HG03378 (cell line): ENCODE results near the gene PARP3.

Experiments used
- ATAC-seq: cut with Tn5 transposase; IDR thresholded peaks from one replicate; pipeline ENCODE4 v1.9.1; 2021; ENCODE audit warnings: mild to moderate bottlenecking, moderate library complexity; ENCODE audit not compliant: unreplicated experiment

PARP3 gene

DNA sequence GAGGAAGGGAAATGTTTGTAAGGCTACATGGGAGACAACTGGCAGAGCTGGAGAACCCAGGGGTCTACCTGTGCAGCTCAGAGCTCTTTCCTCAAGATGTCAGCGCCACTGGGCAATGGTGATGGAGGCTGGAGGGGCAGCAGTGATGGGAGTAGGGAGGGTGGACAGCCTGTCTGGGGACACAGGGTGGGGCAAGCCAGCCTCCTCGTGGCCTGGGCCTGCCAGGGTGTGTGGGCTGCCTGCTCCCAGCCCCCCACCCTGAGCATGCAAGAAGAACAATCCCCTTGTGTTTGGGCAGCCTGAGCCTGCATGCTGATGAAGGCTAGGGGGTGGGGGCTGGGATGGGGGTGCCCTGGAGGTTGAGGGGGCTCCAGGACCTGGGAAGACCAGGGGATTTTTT lies 23.9 kb downstream of the PARP3 start:
- no peak for ATAC-seq

DNA sequence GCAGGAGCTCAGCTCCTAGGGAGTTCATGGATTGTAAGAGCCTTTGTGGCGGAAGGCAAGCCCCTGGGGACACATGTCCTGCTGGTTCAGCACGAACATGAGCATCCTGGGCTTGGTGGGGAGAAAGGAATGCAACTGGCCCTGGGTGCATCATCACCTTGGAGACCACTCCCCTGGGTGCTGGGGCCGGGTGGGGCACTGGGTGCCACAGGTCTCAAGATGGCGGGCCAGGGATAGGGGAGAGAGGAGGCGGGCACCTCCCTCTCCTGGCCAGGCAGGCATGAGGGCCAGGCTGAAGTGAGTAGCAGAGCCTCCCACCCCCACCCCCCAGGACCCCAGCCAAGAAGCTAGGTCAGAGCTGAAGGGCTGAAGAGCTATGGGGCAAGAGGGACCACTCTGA lies 24.3 kb downstream of the PARP3 start:
- ATAC-seq: no peak

DNA sequence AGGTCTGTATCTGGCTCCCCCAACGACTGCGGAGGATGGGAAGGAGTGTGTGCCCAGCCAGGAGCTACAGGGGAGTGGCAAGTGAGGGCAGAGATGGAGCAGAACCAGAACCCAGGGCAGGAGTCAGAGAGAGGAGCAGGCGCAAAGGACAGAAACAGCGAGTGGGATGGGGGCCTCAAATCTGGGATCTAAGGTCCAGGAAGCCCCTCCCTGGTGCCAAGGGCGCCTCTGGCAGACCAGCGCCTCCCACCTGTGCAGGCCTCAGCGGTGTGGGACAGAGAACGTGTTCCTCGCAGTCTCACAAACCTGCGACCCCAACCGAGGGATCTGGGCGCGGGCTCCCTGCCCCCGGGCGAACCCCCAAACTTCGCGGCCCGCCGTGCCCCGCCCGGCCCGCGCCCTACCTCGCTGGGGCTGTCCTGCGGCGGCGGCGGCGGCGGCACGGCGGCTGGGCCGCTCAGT lies 24.8 kb downstream of the PARP3 start:
- ATAC-seq: no peak

DNA sequence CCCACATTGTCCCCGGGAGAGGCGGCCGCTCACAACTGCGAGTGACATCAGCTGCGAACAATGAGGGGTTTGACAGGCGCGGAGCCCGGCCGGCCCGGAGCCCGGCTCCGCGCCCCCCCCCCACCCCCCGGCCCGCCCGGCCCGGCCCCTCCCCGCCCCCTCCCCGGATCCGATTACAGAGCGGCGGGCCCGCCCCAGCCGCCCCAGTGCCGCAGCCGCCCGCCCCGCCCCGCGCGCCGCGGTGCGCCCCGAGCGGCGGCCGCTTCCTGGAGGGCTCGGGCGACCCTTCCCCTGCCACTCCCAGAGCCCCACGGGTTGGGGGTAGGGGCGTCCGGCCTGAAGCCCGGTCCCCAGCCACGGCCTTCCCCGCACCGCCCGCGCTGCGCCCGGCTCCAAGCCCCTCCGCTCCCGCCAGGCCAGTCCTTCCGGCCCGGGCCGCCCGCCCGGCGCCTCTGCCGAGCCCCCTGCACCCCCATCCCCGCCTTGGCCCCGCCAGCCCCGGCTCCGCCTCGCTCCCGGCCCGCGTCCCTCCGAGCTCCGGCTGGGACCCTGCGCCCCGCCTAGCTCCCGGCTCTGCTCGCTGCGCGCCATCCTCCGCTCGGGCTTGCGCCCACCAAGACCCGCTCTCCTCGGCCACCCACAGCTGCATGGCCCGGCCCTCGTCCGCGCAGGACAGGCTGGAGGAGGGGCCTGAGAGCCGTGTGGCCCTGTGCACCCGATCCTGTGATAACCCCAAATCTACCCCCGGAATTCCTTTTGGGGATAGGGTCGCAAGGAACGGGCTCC lies 25.4 kb downstream of the PARP3 start, which contains the start of gene PCBP4:
Gene PCBP4, minus strand, starts transcription at position 71 of the 786 bp plus-strand sequence. CDS start 6,214 bp downstream, outside the sequence.
- no peak for ATAC-seq

DNA sequence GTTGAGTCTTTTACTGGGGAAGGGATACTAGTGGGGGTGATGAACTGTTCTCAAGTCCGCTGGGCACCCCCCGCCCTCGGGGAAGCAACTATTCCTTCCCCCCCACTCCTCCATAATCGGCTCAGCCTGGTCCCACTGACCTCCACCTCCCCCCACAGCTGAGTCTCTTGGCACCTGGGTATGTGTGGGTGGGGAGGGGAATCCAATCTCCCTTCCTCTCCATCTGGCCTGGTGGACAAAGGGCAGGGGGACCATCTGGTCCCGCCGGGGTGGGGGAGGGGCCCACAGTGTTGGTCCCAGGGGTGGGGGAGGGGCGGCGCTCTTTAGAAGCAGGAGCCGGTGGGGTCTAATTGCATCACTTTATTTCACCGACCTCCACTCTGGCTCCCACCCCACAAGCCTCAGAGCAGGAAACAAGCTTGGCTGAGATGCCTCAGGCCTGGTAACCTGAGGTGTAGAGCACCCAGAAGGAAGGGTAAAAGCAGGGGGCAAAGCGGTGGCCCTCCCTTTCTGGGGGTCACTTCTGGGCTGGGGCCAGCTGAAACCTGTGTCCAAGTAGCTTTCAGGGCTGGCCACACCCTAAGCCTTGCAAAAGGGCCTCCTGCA lies 26.1 kb downstream of the PARP3 start:
- ATAC-seq: no peak

DNA sequence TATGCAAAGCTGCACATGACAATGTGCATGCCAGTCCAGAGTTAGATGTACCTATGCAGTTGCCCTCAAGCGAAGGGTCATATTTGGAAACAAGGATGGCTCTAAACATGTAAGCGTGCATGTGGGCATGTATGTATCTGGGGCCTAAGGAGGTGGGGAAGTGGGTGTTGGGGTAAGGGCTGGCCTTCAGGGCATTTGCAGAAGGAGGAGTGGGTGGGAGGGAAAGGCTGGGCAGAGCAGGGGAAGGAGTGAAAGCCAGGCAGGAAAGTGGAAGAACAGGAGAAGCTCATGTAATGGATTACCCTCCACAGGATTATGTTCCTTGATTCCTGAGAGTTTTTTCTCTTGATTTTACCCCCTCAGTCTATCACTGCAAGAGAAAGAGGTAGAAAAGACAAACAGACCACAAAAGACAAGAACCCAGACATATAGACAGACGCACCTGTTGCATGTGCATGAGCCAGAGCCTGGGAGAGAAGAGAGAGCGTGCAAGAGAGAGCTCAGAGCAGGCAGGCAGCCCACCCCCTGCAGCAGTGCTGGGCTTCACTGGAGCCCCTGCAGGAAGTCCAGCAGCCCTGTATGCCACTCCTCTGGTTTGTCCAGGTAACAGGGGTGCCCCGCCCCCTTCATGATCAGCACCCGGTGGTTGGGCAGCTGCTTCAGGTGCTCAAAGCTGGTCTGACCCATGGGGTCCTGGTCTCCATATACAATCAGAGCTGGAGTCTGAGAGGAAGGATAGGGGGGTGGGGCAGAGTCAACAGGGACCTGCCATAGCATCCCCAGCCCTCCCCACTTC lies 26.9 kb downstream of the PARP3 start:
- ATAC-seq: no peak

DNA sequence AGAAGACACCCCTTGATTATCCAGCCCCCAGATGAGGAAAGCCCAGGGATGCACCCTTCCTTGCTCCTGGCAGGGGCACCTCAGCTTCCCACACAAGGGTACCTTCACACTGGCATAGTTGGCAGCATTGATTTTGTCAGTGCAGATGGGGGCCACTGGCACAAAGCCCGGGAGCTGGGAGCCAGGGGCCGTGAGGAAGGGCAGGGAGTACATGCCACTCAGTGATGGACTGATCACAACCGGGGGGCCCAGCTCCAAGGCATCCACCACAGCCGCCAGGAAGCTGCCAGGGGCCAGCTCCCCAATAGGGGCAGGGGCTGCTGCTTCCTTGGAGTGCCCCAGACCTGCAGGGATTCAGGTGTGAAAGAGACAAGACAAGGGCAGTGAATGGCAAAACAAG lies 27.7 kb downstream of the PARP3 start:
- no peak for ATAC-seq

DNA sequence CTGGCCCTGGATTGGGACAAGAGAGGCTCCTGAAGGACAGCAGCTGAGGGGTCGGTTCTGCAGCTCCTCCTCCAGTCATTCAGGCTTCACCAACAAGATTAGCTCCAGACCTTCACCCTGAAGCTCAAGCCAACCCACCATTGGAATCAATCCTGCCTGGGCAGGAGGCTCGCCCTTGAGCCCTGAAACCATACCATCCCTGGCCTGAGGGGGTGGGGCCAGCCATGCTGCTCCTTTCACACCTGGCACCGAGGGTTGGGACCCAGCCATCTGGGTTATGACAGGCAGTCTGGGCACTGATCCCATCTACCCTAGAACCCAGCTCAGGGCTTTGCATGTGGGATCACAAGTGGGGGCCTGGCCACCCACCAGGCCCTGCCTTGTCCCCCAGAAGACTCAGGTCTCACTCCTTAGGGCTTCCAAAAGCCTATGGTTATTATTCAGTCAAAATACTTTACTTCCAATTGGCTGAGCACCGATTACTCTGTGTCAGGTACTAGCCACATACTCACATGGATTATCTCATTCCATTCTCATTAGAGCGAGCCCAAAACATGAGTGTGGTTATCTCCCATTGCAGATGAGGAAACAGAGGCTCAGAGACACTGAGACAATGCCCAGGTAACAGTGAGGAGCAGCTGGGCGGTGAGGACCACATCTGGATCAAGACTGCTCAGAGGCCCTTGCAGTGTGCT lies 28.6 kb downstream of the PARP3 start:
- no peak for ATAC-seq

DNA sequence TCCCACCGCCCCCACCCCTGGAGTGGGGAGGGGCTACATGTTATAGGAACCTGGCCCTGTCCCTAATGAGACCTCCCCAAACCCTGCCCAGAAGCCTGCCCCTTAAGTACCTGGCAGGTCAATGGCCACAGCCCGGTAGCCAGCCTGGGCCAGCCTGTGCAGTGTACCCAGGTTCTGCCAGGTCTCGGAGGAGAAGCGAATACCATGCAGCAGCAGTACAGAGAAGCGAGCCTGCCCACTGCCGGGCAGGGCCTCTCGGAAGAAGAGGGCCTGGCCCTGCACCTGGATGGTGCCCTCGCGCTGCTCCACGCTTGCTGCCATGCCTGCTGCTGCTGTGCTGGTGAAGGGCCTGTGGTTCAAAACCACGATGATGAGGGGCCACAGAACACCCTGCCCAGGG lies 29.2 kb downstream of the PARP3 start:
- ATAC-seq: no peak

DNA sequence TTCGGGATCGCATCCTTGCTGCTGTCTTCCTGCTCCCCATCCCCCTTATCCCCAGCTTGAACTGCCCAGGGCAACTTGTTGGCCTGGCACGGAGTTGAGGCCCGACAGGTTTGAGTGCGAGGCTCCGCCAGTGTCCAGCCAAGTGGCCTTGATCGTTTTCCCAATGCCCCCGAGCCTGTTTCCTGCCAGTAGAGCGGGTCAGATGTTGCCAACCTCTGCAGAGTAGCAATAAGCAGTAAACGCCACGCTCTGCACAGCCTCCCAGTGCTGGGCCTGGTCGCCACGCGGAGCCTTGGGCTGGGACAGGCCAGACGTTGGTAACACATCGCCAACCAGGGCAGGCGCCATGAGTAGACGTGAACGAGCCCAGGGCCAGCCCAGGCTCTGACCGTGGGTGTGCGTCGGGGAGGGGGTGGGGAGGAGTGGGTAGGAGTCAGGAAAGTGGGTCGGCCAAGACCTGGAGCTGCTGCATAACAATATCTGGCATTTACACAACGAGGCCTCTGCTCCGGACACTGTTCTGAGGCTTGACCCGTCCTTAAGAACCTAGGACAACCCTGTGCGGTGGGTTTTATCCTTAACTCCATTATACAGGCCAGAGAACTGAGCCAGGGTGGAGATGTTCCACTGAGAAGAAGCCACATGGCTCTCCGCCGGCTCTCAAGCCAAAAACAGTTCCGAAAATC lies 32.3 kb downstream of the PARP3 start:
- ATAC-seq: no peak

DNA sequence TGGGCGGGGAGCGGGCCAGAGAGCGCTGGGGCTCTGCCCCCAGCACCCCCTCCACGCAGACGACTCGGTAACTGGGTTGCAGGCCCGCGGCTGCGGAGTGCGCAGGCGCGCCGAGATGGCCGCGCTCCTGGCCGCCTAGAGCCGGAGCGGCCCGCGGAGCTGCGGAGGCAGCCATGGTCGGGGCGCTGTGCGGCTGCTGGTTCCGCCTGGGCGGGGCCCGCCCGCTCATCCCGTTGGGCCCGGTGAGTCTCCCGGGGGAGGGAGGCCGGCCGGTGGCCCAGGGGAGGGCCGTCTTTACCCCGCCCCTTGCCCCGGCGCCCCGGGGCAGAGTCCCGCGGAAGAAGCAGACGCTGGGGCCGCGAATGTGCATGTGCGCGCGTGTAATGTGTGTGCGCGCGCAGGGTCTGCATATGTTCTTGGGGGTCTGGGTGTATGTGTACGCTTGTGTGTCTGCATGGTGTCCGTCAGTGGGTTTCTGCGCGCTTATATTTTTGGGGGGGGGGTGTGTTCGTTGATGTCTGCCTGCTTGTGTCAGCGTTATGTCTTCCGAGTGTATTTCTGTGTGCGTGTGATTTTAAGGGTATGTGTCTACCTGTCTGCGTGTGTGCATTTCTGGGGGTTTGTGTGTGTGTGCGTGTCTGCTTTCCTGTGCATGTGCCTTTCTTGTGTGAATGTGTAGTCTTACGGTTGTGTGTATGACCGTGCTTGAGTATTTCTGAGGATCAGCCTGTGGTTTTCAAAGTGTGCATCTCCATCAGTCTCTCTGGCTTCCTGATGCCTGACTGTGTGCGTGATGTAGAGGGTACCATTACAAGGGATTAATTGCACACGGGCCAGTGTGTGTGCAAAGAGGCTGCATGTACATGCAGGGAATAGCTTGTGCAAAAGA lies 33.0 kb downstream of the PARP3 start, which contains the start of gene ABHD14A:
Gene ABHD14A, plus strand, starts transcription at position 102 of the 889 bp plus-strand sequence. Its CDS starts 72 bp downstream, at position 174.
- no peak for ATAC-seq

DNA sequence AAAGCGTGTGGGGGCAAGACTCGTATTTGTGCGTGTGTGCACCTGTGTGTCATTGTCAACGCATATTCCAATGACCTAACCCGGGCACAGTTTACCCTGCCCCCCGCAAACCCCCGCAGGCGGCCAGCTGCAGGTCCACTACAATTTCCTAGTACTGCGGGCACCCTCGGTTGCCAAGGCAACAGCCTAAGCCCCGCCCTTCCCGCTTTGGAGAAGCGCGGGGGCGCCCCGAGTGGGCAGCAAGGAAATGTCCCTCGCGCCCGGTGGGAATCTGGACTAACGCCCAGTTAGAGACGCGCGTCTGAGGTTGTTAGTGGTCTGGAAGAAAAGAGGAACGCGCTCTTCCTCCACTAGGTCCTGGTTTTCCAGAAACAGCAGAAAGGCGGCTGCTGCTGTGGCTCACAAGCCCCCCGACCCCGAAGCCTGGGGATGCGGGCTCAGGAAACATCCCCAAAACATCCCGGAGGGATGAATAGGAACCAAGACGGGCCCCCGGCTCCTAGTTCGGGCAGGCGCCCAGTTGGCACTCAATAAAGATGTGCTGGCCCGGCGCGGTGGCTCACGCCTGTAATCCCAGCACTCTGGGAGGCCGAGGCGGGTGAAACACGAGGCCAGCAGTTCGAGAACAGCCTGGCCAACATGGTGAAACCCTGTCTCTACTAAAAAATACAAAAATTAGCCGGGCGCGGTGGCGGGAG lies 33.8 kb downstream of the PARP3 start:
- no peak for ATAC-seq

DNA sequence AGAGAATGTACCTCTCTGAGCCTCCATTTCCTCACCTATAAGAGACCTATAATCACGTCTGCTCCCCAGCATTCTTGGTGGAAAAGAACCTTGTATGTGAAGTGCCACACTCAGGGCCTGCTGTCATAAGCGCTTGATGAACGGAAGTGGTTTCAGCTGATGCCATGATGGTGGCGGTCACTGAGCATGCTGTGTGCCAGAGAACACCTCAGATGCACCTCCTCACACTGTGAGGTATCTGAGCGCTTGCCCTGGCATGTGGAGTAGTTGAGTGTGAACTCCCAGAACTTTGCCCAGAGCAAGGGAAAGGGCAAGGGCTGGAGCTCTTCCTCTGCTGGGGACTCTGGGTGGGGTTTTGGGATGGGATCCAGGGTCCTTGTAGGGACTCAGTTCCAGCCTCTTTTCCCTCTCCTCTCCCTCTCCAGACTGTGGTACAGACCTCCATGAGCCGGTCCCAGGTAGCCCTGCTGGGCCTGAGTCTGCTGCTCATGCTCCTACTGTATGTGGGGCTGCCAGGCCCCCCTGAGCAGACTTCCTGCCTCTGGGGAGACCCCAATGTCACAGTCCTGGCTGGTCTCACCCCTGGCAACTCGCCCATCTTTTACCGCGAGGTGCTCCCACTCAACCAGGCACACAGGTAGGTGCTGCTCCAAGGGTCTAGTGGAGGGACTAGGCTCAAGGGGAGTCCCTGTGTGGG lies 35.4 kb downstream of the PARP3 start:
- ATAC-seq: no peak

DNA sequence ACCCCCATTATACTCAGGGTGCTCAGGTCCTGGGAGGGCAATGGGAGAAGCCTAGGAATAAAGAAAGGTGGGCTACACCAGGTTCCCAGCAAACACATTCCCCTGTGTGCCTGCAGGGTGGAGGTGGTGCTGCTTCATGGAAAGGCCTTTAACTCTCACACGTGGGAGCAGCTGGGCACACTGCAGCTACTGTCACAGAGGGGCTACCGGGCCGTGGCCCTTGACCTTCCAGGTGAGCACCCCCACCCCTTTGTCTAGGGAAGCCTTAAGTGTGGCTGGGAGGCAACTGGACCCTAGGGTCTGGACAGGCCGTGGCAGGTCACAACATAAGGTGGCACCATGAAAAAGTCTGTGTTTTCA lies 36.0 kb downstream of the PARP3 start:
- ATAC-seq: no peak

DNA sequence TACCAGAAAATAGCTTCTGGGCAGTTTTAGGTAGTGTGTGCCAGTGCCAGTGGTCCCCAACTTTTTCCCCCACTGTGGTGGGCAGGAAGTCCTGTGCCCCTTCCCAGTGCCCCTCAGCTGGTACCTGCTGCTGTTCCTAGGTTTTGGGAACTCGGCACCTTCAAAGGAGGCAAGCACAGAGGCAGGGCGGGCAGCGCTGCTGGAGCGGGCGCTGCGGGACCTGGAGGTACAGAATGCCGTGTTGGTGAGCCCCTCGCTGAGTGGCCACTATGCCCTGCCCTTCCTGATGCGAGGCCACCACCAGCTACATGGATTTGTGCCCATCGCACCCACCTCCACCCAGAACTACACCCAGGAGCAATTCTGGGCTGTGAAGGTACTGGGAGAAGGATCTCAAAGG lies 38.1 kb downstream of the PARP3 start:
- ATAC-seq: no peak

DNA sequence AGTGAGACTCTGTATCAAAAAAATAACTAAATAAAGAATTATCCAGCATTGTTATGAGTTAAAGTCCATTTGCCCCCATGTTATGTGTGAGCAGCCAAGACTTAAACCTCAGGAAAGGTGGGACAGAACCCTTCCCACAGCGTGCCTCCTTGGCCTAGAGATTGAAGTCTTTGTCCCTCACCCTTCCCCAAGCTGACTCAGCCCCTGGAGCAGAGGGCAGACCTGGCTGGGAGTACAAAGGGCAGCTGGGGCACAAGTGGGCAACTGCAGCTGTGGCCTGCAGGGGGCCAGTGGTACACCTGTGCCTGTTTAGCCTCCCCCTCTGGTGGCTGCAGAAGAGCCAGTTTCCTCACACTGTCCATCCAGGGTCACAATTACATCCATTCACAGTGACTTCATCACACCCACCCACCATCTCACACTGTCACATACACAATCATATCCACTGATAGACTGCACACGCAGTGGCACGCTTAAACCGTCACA lies 40.2 kb downstream of the PARP3 start:
- peak; percentile 52 for ATAC-seq

DNA sequence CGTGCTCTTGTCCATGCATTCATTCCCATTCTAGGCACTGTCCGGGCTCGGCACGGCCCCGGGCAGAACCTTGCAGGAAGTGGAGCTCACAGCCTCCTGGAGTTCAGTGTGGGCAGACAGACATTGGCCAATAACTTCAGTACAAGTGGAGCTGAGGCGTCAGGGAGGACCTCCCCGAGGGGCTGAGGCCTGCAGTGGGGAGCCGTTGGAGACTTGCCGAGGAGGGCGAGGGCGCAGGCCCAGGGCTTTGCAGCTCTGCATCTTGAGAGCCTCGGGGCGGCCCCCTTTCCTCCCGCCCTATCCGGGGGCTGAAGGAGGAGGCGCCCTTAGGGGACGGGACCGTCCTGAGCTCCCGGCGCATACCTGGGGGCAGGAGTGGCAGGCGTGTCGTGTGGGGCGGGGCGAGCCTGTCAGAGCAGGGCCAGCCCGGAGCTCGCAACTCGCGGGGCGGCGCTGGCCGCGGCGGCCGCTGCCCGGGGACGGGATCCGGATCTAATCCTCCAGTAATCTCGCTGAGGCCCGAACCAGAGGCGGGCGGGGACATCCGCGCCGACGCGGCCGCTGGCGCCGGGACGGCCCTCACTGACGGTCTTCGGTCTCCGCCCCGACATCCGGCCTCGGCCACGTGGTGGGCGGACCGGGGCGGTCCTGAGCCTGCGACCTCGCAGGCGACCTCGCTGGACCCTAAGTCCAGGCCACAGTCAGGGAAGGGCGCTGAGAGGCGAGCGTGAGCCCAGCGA lies 40.8 kb downstream of the PARP3 start, which contains the start of gene ACY1:
Gene ACY1, plus strand, starts transcription at position 698 of the 740 bp plus-strand sequence. CDS start 530 bp downstream, outside the sequence.
- ATAC-seq: peak; percentile 44
